ENCODE results near the gene LMNTD2.
A peak's percentile ranks its signal among the peaks of the same experiment; 100 is the strongest.

The LMNTD2 gene

GRCh38 chr11:560305-561147, at the start of gene LMNTD2, which contains the start of gene RASSF7:
TSS of gene LMNTD2 (minus strand) at chr11:560738. CDS start at chr11:560716, 22 bp downstream.
TSS of gene RASSF7 (plus strand) at chr11:560970. CDS start at chr11:561769, 799 bp downstream.
- peak in 54 of 56 donors; percentile 30 to 88 (median 74) for DNase-seq

GRCh38 chr11:609341-609811, 48.8 kb upstream of the LMNTD2 start:
- no peak for DNase-seq

- DNase-seq = no peak
Observed at GRCh38 chr11:608791-609251, 48.3 kb upstream of the LMNTD2 start.

GRCh38 chr11:607971-608659, 47.6 kb upstream of the LMNTD2 start:
- no peak for DNase-seq

GRCh38 chr11:607020-607780, 46.7 kb upstream of the LMNTD2 start:
- no peak for DNase-seq

GRCh38 chr11:606245-606644, 45.7 kb upstream of the LMNTD2 start:
- DNase-seq = peak in 7 of 56 donors; percentile 11 to 47 (median 30)

GRCh38 chr11:605286-606129, 45.0 kb upstream of the LMNTD2 start:
- no peak for DNase-seq

GRCh38 chr11:603154-603553, 42.6 kb upstream of the LMNTD2 start:
- DNase-seq = no peak

- DNase-seq = no peak
Observed at GRCh38 chr11:601573-602245, 41.2 kb upstream of the LMNTD2 start.

GRCh38 chr11:598005-598680, 37.6 kb upstream of the LMNTD2 start:
- DNase-seq = no peak

GRCh38 chr11:597166-597725, 36.7 kb upstream of the LMNTD2 start:
- no peak for DNase-seq

GRCh38 chr11:596374-596773, 35.8 kb upstream of the LMNTD2 start:
- no peak for DNase-seq

- no peak for DNase-seq
Observed at GRCh38 chr11:595400-595799, 34.9 kb upstream of the LMNTD2 start.

GRCh38 chr11:593347-593746, 32.8 kb upstream of the LMNTD2 start:
- no peak for DNase-seq

GRCh38 chr11:592918-593317, 32.4 kb upstream of the LMNTD2 start:
- DNase-seq = no peak

- DNase-seq = no peak
Observed at GRCh38 chr11:592501-592900, 32.0 kb upstream of the LMNTD2 start.

- DNase-seq = no peak
Observed at GRCh38 chr11:590997-591396, 30.5 kb upstream of the LMNTD2 start.

- no peak for DNase-seq
Observed at GRCh38 chr11:589798-590197, 29.3 kb upstream of the LMNTD2 start.

- DNase-seq = no peak
Observed at GRCh38 chr11:587978-588380, 27.4 kb upstream of the LMNTD2 start.
